ENCODE results near the gene SERTM2. TPM values are rescaled to one million over a fixed set of nuclear protein-coding genes. Genes with fewer than 3 reads are reported as not detected.

SERTM2 gene
- total RNA-seq, 1 experiment from 2014 or later: 0.17 TPM

Other genes with a start within 250 kb of the SERTM2 start
- 0.70 and 1.7 TPM in 2 replicates for gene CAPN6, start 241.2 kb upstream of the SERTM2 start, total RNA-seq (2014; rRNA removed; shearing (Covaris generic))
- gene DCX, start 99.5 kb upstream of the SERTM2 start, total RNA-seq (2014; rRNA removed; shearing (Covaris generic)): 1.4 and 2.1 TPM in 2 replicates
- 28.0 and 31.6 TPM in 2 replicates for gene ALG13, start 169.5 kb downstream of the SERTM2 start, total RNA-seq (2014; rRNA removed; shearing (Covaris generic))